Measurements from ENCODE around the gene STX10.
"Not testable (repeated sequence)": the region's sequence is repeated elsewhere in the genome, so short reads cannot be mapped to it uniquely, and the experiment has no call there.

STX10 gene

GRCh38 chr19:13173139-13173737, 23.1 kb upstream of the STX10 start:
- Histone ChIP-seq H3K27me3 (ENCODE audit: low read depth) (no peaks in the 10 kb centered on the region), H3K9me3 (no peaks in the 10 kb centered on the region), H3K36me3 (replicated peaks) (no peaks in the 10 kb centered on the region), H3K4me3 (no peak overlapping the region), H3K4me1 (peaks cover 9% of the 10 kb centered on the region)
- no peak for DNase-seq (ENCODE audit: low spot score in 2 of 2)
- in situ Hi-C loops (cut with MboI; ENCODE audit: low sequenced_read_pairs): loop anchor here (25.0 kb wide), 1 partner anchor 839 kb away; the partner anchor contains the start of gene RFX1

- Histone ChIP-seq H3K9me3 (no peaks in the 10 kb centered on the region), H3K4me1 (peaks cover 15% of the 10 kb centered on the region), H3K36me3 (replicated peaks) (no peaks in the 10 kb centered on the region), H3K27me3 (ENCODE audit: low read depth) (no peaks in the 10 kb centered on the region), H3K4me3 (no peak overlapping the region)
- in situ Hi-C loops (cut with MboI; ENCODE audit: low sequenced_read_pairs): loop anchor here (25.0 kb wide), 1 partner anchor 840 kb away; the partner anchor contains the start of gene RFX1
- peak in 1 of 2 experiments; percentile 51 for DNase-seq (ENCODE audit: low spot score in 2 of 2)
Measured at GRCh38 chr19:13172346-13173138, 22.4 kb upstream of the STX10 start.

GRCh38 chr19:13171146-13171545, 21.0 kb upstream of the STX10 start:
- in situ Hi-C loops (cut with MboI; ENCODE audit: low sequenced_read_pairs): loop anchor here (25.0 kb wide), 1 partner anchor 841 kb away; the partner anchor contains the start of gene RFX1
- peaks cover 20% of the 10 kb centered on the region for H3K4me1 ChIP-seq
- DNase-seq (ENCODE audit: low spot score in 2 of 2): no peak

GRCh38 chr19:13169769-13170168, 19.6 kb upstream of the STX10 start:
- H3K4me3 ChIP-seq: no peak overlapping the region
- H3K27me3 ChIP-seq (ENCODE audit: low read depth): no peaks in the 10 kb centered on the region
- no peak for DNase-seq (ENCODE audit: low spot score in 2 of 2)
- H3K9me3 ChIP-seq: no peaks in the 10 kb centered on the region
- in situ Hi-C loops (cut with MboI; ENCODE audit: low sequenced_read_pairs): loop anchor here (25.0 kb wide), 1 partner anchor 843 kb away; the partner anchor contains the start of gene RFX1
- H3K4me1 ChIP-seq: peaks cover 28% of the 10 kb centered on the region
- H3K36me3 ChIP-seq (replicated peaks): no peaks in the 10 kb centered on the region

More at GRCh38 chr19:13171146-13171545, 21.0 kb upstream of the STX10 start:
- H3K4me3 ChIP-seq: no peak overlapping the region
- no peaks in the 10 kb centered on the region for H3K36me3 ChIP-seq (replicated peaks)
- H3K27me3 ChIP-seq (ENCODE audit: low read depth): no peaks in the 10 kb centered on the region
- no peaks in the 10 kb centered on the region for H3K9me3 ChIP-seq

GRCh38 chr19:13166151-13166550, 16.0 kb upstream of the STX10 start:
- not testable (repeated sequence) for DNase-seq (ENCODE audit: low spot score in 2 of 2); H3K36me3 ChIP-seq (replicated peaks); H3K4me3 ChIP-seq; H3K9me3 ChIP-seq; H3K27me3 ChIP-seq (ENCODE audit: low read depth)
- in situ Hi-C loops (cut with MboI; ENCODE audit: low sequenced_read_pairs): loop anchor here (25.0 kb wide), 1 partner anchor 846 kb away; the partner anchor contains the start of gene RFX1
- H3K4me1 ChIP-seq: peaks cover 50% of the 10 kb centered on the region

DNA sequence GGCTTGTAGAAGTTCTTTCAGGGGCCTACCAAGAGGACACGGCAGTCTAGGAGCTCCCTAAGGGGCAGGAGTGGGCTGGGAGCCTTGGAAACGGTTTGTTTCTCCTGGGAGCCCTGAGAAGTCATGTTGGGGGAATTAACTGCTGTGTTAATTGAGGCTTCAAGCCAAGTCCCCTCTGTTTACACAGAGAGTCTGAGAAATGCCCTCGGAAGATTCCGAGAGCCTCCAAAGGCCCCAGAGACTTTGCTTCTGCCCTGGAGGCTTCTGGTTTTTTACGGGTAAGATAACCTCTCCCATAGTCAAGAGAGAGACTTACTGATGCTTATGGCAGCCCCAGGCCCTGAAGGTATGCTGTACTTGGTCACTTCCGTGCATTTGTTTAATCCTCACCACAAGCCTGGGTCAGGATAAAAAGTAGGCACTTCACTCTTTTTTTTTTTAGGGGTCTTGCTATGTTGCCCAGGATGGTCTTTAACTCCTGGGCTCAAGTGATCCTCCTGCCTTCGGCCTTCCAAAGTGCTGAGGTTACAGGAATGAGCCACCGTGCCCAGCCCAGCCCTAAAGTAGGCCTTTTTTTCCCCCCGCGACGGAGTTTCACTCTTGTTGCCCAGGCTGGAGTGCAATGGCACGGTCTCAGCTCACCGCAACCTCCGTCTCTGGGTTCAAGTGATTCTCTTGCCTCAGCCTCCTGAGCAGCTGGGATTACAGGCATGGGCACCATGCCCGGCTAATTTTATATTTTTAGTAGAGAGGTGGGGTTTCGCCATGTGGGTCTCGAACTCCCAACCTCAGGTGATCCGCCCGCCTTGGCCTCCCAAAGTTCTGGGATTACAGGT, 15.2 kb upstream of the STX10 start:
- in situ Hi-C loops (cut with MboI; ENCODE audit: low sequenced_read_pairs): loop anchor here (25.0 kb wide), 1 partner anchor 847 kb away; the partner anchor contains the start of gene RFX1
- H3K27me3 ChIP-seq (ENCODE audit: low read depth): no peaks in the 10 kb centered on the region
- peaks cover 50% of the 10 kb centered on the region for H3K4me1 ChIP-seq
- no peaks in the 10 kb centered on the region for H3K9me3 ChIP-seq
- H3K4me3 ChIP-seq: peak overlapping the region; percentile 27; the same call in 1 of the 2 replicates
- peak in 1 of 2 experiments; percentile 29 for DNase-seq (ENCODE audit: low spot score in 2 of 2)
- H3K36me3 ChIP-seq (replicated peaks): no peaks in the 10 kb centered on the region

- Histone ChIP-seq H3K36me3 (replicated peaks) (no peaks in the 10 kb centered on the region), H3K9me3 (no peaks in the 10 kb centered on the region), H3K4me3 (peak overlapping the region; percentile 27), H3K4me1 (peaks cover 50% of the 10 kb centered on the region), H3K27me3 (ENCODE audit: low read depth) (no peaks in the 10 kb centered on the region)
- in situ Hi-C loops (cut with MboI; ENCODE audit: low sequenced_read_pairs): loop anchor here (25.0 kb wide), 1 partner anchor 848 kb away; the partner anchor contains the start of gene RFX1
- peak; percentile 90 to 95 for DNase-seq (ENCODE audit: low spot score in 2 of 2)
Measured at GRCh38 chr19:13164343-13165161, 14.4 kb upstream of the STX10 start.

DNA sequence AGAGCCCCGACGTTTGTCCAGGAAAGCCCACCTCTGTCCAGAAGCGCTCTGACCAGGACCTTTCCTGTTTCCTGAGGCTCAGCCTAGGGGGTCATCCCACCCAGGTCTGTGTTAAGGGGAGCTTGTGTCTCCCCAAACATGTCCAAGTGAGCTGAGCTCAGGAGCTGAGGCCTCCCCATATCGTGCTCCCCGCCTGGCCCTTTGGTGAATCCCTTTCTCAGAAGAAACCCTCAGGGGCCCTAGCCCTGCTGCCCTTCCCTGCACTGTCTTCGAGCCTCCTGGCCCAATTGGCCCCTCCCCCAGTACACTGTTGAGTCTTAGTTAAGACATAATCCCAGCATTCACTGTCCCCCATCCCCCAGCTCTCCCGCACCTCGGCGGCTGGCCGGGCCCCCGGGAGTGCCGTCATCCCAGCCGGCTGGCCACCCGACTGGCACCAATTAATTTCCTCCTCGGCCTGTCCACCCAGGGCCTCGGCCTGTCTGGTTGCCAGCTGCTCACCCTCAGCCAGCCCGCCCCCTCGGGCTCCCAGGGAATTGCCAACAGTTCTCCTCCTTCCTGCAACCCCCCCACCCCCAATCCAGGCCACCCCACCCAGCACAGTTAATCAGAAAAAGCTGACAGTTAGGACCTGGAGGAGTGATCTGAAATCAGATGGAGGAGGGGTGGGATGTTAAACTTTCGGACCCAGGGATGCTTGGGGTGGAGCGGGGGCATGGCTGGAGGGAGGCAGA, 13.6 kb upstream of the STX10 start:
- Histone ChIP-seq H3K9me3 (no peaks in the 10 kb centered on the region), H3K4me3 (peak overlapping the region; percentile 27), H3K27me3 (ENCODE audit: low read depth) (no peaks in the 10 kb centered on the region), H3K36me3 (replicated peaks) (no peaks in the 10 kb centered on the region), H3K4me1 (peaks cover 45% of the 10 kb centered on the region)
- peak; percentile 87 to 95 for DNase-seq (ENCODE audit: low spot score in 2 of 2)
- in situ Hi-C loops (cut with MboI; ENCODE audit: low sequenced_read_pairs): loop anchor here (25.0 kb wide), 1 partner anchor 849 kb away; the partner anchor contains the start of gene RFX1

- peaks cover 39% of the 10 kb centered on the region for H3K4me1 ChIP-seq
- DNase-seq (ENCODE audit: low spot score in 2 of 2): peak; percentile 94 to 98
- H3K36me3 ChIP-seq (replicated peaks): no peaks in the 10 kb centered on the region
- in situ Hi-C loops (cut with MboI; ENCODE audit: low sequenced_read_pairs): loop anchor here (25.0 kb wide), 1 partner anchor 849 kb away; the partner anchor contains the start of gene RFX1
- H3K27me3 ChIP-seq (ENCODE audit: low read depth): no peaks in the 10 kb centered on the region
- H3K9me3 ChIP-seq: no peaks in the 10 kb centered on the region
- H3K4me3 ChIP-seq: peak overlapping the region; percentile 28
Measured at GRCh38 chr19:13162724-13163608, 12.8 kb upstream of the STX10 start.

DNA sequence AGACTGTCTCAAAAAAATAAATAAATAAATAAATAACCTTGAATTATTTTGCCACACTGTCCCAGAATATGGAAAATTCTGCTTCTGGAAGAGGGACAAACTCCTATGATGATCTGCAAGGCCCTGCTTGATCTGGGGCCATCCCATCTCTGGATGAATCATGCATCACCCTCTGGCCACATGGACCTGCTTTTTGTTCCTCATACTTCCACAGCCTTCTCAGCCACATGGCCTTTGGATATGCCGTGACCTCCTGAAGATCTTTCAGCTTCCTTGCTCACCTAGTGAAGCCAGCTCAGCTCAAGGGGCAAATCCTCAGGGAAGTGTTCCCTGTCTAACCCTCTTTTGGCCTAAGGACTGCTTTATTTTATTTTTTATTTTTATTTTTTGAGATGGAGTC, 10.4 kb upstream of the STX10 start:
- DNase-seq (ENCODE audit: low spot score in 2 of 2): no peak
- H3K4me3 ChIP-seq: no peak overlapping the region
- in situ Hi-C loops (cut with MboI; ENCODE audit: low sequenced_read_pairs): loop anchor here (25.0 kb wide), 1 partner anchor 852 kb away; the partner anchor contains the start of gene RFX1
- no peaks in the 10 kb centered on the region for H3K9me3 ChIP-seq
- H3K4me1 ChIP-seq: peaks cover 34% of the 10 kb centered on the region
- H3K27me3 ChIP-seq (ENCODE audit: low read depth): no peaks in the 10 kb centered on the region
- H3K36me3 ChIP-seq (replicated peaks): no peaks in the 10 kb centered on the region

- in situ Hi-C loops (cut with MboI; ENCODE audit: low sequenced_read_pairs): loop anchor here (25.0 kb wide), 1 partner anchor 853 kb away; the partner anchor contains the start of gene RFX1
- Histone ChIP-seq H3K4me3 (no peak overlapping the region), H3K36me3 (replicated peaks) (no peaks in the 10 kb centered on the region; the same call in 1 of the 2 replicates), H3K4me1 (peaks cover 31% of the 10 kb centered on the region), H3K27me3 (ENCODE audit: low read depth) (no peaks in the 10 kb centered on the region), H3K9me3 (no peaks in the 10 kb centered on the region)
- DNase-seq (ENCODE audit: low spot score in 2 of 2): no peak
Measured at GRCh38 chr19:13159713-13160112, 9.5 kb upstream of the STX10 start.

All from HAP-1 (cell line).